NCI-H1105 (cell line): Measurements from ENCODE around the gene ALOX15.
"Not testable (repeated sequence)": the region's sequence is repeated elsewhere in the genome, so short reads cannot be mapped to it uniquely, and the experiment has no call there.

ENCODE experiments used
- DNase-seq: peaks from one replicate; lab custom pipeline; 2025; lab: John Stamatoyannopoulos, UW

ALOX15 gene

GRCh38 chr17:4641297-4642195 is at the start of gene ALOX15:
ALOX15 (minus strand) TSS chr17:4641678; CDS start chr17:4641651, 27 bp downstream.
- no peak for DNase-seq

DNA sequence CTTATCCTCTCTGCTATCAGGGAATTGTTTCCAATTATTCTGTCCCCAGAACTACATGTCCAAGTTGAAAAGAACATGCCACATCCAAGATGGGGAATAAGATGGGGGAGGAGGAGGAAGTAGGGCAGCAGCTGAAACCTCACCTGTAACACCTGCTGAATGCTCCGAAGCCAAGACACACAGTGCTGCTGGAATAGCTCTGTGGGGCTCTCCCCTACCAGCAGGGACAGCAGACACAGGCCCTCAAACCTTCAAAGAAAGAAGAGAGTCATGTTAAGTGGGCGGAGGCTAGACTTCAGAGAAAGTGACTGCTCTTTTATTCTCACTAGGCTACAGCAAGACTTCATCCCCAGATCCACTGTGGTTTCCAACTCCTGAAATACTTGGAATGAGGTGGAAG is 49.3 kb upstream of the ALOX15 start:
- no peak for DNase-seq

DNA sequence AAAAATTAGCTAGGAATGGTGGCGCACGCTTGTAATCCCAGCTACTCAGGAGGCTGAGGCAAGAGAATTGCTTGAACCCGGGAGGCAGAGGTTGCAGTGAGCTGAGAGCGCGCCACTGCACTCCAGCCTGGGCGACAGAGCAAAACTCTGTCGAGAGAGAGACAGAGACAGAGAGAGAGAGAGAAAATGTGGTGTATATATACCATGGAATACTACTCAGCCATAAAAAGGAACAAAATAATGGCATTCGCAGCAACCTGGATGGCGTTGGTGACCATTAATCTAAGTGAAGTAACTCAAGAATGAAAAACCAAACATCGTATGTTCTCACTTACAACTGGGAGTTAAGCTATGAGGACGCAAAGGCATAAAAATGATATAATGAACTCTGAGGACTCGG is 48.4 kb upstream of the ALOX15 start:
- not testable (repeated sequence) for DNase-seq

GRCh38 chr17:4683739-4684138 is 42.3 kb upstream of the ALOX15 start:
- not testable (repeated sequence) for DNase-seq

GRCh38 chr17:4679658-4680057 is 38.2 kb upstream of the ALOX15 start:
- no peak for DNase-seq

DNA sequence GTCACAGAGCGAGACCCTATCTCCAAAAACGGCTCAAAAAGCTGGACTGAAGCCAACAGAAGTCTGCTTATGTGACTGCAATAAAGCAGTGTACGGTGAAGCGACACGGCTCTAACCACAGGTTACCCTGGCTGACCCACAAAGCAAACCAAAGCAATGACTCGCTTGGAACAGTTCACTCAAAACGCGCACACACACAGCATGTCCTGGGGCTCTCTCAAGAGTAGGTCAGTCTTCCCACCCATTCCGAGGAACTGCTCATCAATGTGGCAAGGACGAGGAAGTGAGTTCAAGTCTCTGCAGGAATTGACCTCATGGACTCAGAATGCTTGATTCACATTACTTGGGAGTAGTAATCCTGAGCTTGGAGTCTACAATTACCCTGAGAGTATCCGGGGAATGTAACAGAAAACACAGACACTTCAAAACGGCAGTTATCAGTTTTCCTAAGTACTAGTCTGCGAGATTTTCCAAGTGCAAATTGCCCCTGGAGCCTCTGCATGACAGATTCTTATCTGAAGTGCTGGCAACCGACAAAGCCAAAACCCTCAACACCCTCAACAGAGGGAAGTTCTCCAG is 37.1 kb upstream of the ALOX15 start:
- DNase-seq = no peak

DNA sequence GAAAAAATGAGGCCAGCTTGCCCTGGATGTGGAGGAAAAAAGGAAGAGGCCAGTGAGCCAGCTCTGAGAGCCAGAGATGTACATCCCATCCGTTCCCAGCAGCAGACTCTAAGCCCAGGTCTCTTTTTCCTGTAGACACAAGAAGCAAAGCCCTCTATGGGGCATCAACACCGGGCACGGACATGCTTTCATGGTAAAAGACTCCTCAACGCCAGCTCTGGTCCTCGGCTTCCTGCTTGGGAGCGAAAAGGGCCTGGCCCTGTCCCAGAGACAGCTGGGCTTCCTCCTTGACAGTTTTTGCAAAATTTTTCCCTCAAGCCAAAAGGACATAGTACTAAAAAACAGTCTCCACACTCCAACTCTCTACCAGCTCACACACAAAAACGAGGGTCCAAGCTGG is 35.3 kb upstream of the ALOX15 start:
- DNase-seq = no peak

GRCh38 chr17:4675791-4676190 is 34.3 kb upstream of the ALOX15 start:
- DNase-seq = no peak

- DNase-seq = no peak
Measured at GRCh38 chr17:4674685-4674998, 33.2 kb upstream of the ALOX15 start.

DNA sequence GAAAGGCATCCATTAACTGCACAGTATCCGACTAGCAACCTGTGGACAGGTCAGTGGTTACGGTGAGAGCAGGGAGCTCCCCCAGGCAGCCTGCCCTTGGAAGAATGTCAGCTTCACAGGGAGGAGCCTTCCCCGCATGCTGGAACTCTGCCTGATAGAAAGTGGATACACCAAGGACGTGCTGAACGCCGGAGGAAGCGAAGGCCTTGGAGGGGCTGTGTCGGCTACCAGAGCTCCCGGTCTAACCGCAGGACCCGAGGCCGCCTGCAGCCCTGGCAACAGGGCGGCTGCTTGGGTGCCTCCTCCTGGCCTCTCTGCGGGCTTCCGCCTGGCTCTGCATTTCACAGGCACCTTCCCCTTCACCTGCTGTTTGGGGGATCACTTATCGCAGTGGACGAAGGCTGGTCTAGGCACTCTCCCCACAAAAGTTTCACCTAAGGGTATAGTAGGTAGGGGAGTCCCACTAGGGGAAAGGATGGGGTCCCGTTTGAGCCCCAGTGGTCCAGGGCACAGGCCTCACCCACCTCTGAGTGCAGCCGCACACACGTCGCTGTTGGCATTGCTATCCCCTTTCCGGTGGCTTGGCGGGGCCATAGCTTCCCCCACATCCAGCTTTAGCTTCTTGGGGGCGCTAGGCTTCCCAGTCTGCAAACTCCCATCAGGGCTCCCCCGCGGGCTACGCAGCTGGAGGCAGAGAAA is 32.7 kb upstream of the ALOX15 start:
- no peak for DNase-seq

DNA sequence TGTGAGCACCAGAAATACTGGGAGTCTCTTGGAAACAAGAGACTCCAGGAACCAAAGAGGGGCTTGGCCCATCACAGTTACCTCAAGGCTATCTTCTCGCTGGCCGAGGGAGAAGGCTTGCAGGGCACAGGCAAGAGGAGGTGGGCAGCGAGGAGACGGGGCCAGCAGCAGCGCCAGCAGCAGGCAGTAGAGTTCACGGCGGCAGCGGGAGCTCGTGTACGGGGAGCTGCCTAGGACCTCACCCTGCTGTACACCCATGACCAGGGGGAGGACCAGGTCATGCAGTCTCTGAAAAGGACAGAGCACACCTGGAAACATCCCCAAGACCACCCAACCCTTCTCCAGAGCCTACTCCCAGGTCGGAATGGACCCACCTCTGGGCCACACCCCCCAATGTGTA is 31.7 kb upstream of the ALOX15 start:
- no peak for DNase-seq

DNA sequence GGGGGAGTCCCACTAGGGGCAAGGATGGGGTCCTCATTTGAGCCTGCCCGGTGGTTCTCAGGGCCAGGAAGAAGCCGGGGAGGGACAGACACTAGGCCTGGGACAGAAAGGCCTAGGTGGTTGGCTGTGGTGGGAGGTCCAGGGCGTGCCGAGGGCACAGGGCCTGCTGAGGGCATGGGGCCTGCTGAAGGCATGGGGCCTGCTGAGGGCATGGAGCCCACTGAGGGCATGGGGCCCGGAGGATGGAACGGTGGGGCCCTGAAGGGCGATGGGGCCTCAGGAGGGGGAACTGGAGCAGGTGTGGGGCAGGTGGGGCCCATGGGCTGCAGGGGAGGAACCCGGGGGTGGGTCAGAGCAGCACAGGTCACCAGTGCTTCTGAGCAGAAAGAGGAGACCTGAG is 31.3 kb upstream of the ALOX15 start:
- DNase-seq = no peak

GRCh38 chr17:4672055-4672630 is 30.7 kb upstream of the ALOX15 start:
- DNase-seq = no peak

DNA sequence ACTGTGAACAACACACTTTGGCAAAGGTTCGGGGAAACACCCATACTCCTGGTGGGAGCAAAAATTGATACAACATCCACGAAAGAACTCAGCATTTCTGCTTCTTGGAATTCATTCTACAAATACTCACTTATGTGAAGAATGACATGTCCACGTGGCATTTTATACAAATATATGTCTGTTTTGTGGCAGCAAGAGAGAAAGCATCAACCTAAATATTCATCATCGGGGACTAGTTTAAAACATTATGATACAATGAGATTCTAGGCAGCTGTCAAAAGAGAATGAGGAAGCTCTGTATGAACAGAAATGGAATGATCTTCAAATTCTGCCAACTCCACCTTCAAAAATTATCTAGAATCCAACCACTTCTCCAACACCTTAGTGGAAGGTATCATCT is 25.7 kb upstream of the ALOX15 start:
- no peak for DNase-seq

DNA sequence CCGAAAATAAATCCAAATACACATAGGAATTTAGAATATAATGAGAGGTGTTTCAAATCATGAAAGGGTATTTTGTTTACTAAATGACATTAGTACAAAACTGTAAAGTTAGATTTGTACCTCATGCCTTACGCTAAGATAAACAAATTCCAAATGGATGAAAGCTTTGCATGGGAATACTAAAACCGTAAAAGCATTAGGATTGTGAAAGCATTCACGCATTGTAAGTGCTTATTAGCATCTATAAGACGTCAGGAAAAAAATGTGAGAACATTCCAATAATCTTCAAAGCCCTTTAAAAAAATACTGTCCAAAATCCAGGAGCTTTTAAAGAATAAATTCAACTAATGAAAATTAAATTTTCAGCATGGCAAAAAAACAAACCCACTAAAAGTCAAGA is 24.8 kb upstream of the ALOX15 start:
- no peak for DNase-seq

GRCh38 chr17:4665027-4665426 is 23.5 kb upstream of the ALOX15 start:
- DNase-seq = no peak

GRCh38 chr17:4664230-4664629 is 22.8 kb upstream of the ALOX15 start:
- DNase-seq = no peak

DNA sequence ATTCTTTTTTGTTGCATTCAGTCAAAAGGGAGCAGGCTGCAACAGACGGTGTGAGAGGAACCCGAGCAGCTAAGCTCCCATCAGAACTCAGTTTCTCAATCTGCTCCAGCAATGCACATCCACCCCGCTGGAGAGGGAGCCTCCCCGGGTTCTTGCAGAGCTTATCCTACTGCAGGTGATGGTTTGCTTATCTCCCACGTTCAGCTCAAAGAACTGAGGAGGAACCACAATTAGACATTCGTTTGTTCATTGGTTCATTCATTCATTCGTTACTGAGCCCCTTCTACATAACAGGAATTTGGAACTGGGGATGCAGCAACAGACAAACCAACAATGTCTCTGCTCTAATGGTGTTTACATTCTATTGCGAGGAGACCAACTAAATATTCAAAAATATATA is 22.2 kb upstream of the ALOX15 start:
- no peak for DNase-seq

DNA sequence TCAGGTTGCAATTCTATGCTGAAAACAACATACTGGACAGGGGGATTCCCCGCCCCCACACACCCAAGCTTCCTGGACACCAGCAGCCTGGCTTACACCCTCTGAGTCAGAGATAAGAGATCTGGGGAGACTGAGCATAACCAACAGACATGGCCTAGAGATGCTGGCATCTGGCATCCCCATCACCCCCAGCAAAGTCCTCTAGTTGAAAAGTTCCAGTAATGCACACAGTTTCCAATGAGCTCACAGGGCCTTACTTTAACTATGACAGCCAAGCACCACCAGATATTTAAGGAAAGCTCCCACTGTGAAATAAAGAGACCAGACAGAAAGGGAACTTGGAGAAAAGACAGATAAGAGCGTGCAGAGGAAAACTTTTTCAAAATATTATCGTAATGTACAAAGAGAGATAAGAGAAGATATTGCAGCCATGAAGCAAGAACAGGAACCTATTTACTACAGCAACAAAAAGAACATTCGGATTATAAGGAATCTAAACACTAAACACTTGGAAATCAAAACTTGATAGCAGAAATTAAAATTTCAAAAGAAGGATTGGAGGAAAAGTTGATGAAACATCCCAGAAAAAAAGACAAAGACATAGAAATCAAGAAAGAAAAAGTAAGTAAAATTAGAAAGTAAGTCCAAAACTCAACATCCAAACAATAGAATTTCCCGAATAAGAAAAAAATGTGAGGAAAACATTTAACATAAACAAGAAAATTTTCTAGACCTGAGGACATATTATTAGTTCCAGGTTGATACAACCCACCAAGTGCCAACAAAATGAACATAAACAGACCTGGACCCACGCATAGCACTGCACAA is 17.2 kb upstream of the ALOX15 start:
- DNase-seq = no peak

DNA sequence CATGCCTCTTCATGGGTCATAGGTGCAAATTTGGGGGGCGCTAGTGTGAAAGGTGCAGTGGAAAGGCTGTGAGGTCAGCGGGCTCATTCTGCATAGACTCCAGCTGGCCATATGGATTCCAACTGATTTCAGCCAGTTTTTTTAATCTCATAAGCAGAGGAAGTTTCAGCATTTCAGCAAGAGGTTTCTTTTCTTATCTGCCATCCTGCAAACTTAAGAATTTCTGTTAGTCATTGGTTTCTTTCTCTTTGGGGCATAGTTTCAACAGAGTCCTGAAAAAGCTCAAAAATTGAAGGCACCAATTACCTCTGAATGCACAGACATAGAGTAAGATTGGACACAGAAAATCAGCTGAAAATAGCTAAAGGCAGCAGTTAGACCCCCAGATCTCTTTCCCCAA is 16.2 kb upstream of the ALOX15 start:
- DNase-seq = no peak

- not testable (repeated sequence) for DNase-seq
Measured at GRCh38 chr17:4655933-4656332, 14.5 kb upstream of the ALOX15 start.

- no peak for DNase-seq
Measured at GRCh38 chr17:4652997-4653396, 11.5 kb upstream of the ALOX15 start.
